CD4-positive, CD25-positive, alpha-beta regulatory T cell (primary cell): Measurements from ENCODE around the gene TTC12. TPM values are rescaled to one million over a fixed set of nuclear protein-coding genes. Genes with fewer than 3 reads are reported as not detected.

Experiments
- ATAC-seq, 2 donors: fragments of 150-1000 bp; cut with Tn5 transposase; one replicate each; pipeline ENCODE4 v1.10.0; 2021; ENCODE audit warnings: low read depth in 2 of 2, moderate number of reproducible peaks in 2 of 2, moderate library complexity in 1 of 2
- DNase-seq, 3 donors: peaks; one replicate each; pipeline versions ENCODE4 v3.0.0 to v3.0.0-alpha.2; 2012 to 2022; ENCODE audit warnings: mixed read lengths in 1 of 3
- H3K27ac ChIP-seq: one replicate; pipeline ENCODE4 v1.7.0; 2013; ENCODE audit warnings: mild to moderate bottlenecking, low read length; ENCODE audit not compliant: insufficient read depth, poor library complexity, severe bottlenecking
- H3K27me3 ChIP-seq: one replicate; pipeline ENCODE4 v1.7.0; 2013; ENCODE audit warnings: low read length; ENCODE audit not compliant: control insufficient read depth, insufficient read depth
- H3K36me3 ChIP-seq: one replicate; pipeline ENCODE4 v1.7.0; 2013; ENCODE audit warnings: mild to moderate bottlenecking, low read length, moderate library complexity; ENCODE audit not compliant: control insufficient read depth, insufficient read depth
- H3K4me1 ChIP-seq: 2 replicates; pipeline ENCODE4 v1.7.0; 2013; ENCODE audit warnings: mild to moderate bottlenecking, low read length; ENCODE audit not compliant: insufficient read depth, control insufficient read depth, poor library complexity, severe bottlenecking
- H3K4me3 ChIP-seq: one replicate; pipeline ENCODE4 v1.7.0; 2013; ENCODE audit warnings: low read depth, mild to moderate bottlenecking, low read length, moderate library complexity
- H3K9me3 ChIP-seq, 2 experiments: 1 replicate in 1 of 2; 2 replicates in 1 of 2; pipeline ENCODE4 v1.7.0; 2013; ENCODE audit warnings: low read length in 2 of 2, mild to moderate bottlenecking in 1 of 2, moderate library complexity in 1 of 2; ENCODE audit not compliant: control insufficient read depth in 2 of 2
- H3K27ac Mint-ChIP-seq, 3 donors: one replicate each; pipeline ENCODE4 v1.8.0; 2020 to 2022; ENCODE audit warnings: mild to moderate bottlenecking in 3 of 3, mixed read lengths in 3 of 3, moderate library complexity in 2 of 3
- H3K27me3 Mint-ChIP-seq: one replicate; pipeline ENCODE4 v1.8.0; 2022; ENCODE audit warnings: mild to moderate bottlenecking, mixed read lengths
- H3K36me3 Mint-ChIP-seq: one replicate; pipeline ENCODE4 v1.8.0; 2020; ENCODE audit warnings: mixed read lengths
- H3K4me1 Mint-ChIP-seq, 4 donors: one replicate each; pipeline ENCODE4 v1.8.0; 2020 to 2022; ENCODE audit warnings: mixed read lengths in 4 of 4, mild to moderate bottlenecking in 1 of 4
- H3K4me3 Mint-ChIP-seq, 4 donors: one replicate each; pipeline ENCODE4 v1.8.0; 2020 to 2022; ENCODE audit warnings: mild to moderate bottlenecking in 4 of 4, mixed read lengths in 4 of 4, moderate library complexity in 3 of 4
- H3K9me3 Mint-ChIP-seq, 7 donors: one replicate each; pipeline ENCODE4 v1.8.0; 2020 to 2022; ENCODE audit warnings: mixed read lengths in 7 of 7, mild to moderate bottlenecking in 3 of 7, moderate library complexity in 2 of 7
- polyA plus RNA-seq, 4 donors: library from polyadenylated mRNA; unstranded; fragments of 300-500 nt; fragmentation: Illumina TruSeq; gene quantifications; one replicate each; pipeline ENCODE4 v1.2.3, GENCODE V29; 2021
- total RNA-seq: library from RNA; stranded (reverse); gene quantifications from one replicate; pipeline ENCODE4 v1.2.3, GENCODE V29; 2022

The TTC12 gene
- total and polyA plus RNA-seq, 5 donors from 2014 or later, result 8.0 to 22.2 (median 10.6) TPM

- H3K36me3 Mint-ChIP-seq, result peaks cover 6% of the 10 kb centered on the region
- H3K36me3 ChIP-seq, result no peaks in the 10 kb centered on the region
- H3K9me3 ChIP-seq, result no peaks in the 10 kb centered on the region
- H3K27me3 ChIP-seq, result peaks cover 13% of the 10 kb centered on the region
- no peak overlapping the region for H3K4me3 ChIP-seq
- H3K9me3 Mint-ChIP-seq, result no peaks in the 10 kb centered on the region
- H3K4me3 Mint-ChIP-seq, result no peak overlapping the region
- no peak for DNase-seq
- peaks cover 4% of the 10 kb centered on the region for H3K27me3 Mint-ChIP-seq
- no peak for ATAC-seq
- no peaks in the 10 kb centered on the region for H3K4me1 ChIP-seq
- H3K4me1 Mint-ChIP-seq, result peaks cover 0 to 4% (median 0%) of the 10 kb centered on the region in 4 donors
- no peak overlapping the region for H3K27ac ChIP-seq
- no peak overlapping the region for H3K27ac Mint-ChIP-seq
Observed at GRCh38 chr11:113389272-113389671, 74.9 kb downstream of the TTC12 start.

DNA sequence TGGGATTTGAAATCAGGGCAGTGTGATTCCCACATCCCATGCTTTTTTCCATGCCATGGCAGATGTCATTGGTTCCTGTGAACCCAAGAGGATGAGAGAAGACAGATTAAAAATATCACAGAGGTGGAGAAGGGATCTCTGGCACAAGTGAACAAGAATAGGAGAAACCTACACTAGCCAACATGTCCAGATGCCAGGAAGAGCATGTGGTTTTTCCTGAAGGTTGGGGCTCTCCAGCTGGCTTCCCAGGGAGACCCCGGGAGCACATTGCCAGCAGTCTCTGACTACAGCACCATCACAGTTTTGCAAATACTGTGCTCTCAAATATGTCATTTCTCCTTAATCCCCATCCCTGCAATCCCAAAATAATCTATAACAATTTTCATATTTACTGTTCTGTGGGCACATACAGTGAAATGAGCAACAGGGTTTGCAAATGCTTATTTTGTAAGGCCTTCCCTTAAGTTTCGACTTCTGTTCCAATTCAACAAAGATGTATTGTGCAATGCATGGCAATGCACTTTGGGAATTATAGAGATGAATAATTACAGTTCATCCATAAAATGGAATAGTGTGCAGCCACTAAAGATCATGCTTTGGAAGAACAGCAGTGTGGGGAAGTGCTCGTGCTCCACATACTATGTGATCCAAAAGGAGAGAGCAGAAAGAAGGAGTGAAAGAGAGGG lies 78.0 kb downstream of the TTC12 start:
- Mint-ChIP-seq H3K27ac (no peak overlapping the region), H3K27me3 (no peaks in the 10 kb centered on the region), H3K4me1 (peaks cover 0 to under 1% (median 0%) of the 10 kb centered on the region in 4 donors), H3K9me3 (peaks cover 0 to 2% (median 0%) of the 10 kb centered on the region in 7 donors), H3K4me3 (no peak overlapping the region), H3K36me3 (no peaks in the 10 kb centered on the region)
- ATAC-seq (no peak), DNase-seq (no peak)
- Histone ChIP-seq H3K27ac (no peak overlapping the region), H3K9me3 (no peaks in the 10 kb centered on the region), H3K4me1 (no peaks in the 10 kb centered on the region), H3K27me3 (peaks cover 13% of the 10 kb centered on the region), H3K4me3 (no peak overlapping the region), H3K36me3 (no peaks in the 10 kb centered on the region)

GRCh38 chr11:113393501-113393985 lies 79.2 kb downstream of the TTC12 start:
- Mint-ChIP-seq H3K4me1 (no peaks in the 10 kb centered on the region), H3K4me3 (no peak overlapping the region), H3K36me3 (no peaks in the 10 kb centered on the region), H3K27ac (no peak overlapping the region), H3K27me3 (no peaks in the 10 kb centered on the region), H3K9me3 (peaks cover 0 to 2% (median 0%) of the 10 kb centered on the region in 7 donors)
- no peak overlapping the region for H3K4me3 ChIP-seq
- H3K4me1 ChIP-seq, result no peaks in the 10 kb centered on the region
- no peaks in the 10 kb centered on the region for H3K36me3 ChIP-seq
- H3K27me3 ChIP-seq, result peaks cover 9% of the 10 kb centered on the region
- no peak overlapping the region for H3K27ac ChIP-seq
- DNase-seq (no peak), ATAC-seq (no peak)
- no peaks in the 10 kb centered on the region for H3K9me3 ChIP-seq

DNA sequence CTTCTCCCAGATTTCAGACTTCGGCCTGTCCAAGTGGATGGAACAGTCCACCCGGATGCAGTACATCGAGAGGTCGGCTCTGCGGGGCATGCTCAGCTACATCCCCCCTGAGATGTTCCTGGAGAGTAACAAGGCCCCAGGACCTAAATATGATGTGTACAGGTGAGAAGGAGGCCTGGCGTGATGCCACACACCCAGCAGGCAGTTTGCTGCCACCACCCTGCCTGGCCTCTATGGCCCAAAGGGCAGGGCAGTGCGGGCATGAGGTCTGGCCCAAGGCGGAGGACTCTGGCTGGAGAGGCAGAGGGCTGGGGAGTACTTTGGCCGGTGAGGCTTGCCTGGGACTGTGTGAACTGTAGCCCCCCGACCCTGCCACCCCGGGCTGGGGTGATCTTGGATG lies 80.5 kb downstream of the TTC12 start:
- no peak overlapping the region for H3K27ac Mint-ChIP-seq
- DNase-seq, result no peak
- Histone ChIP-seq H3K4me1 (no peaks in the 10 kb centered on the region), H3K9me3 (no peaks in the 10 kb centered on the region), H3K27me3 (no peaks in the 10 kb centered on the region), H3K36me3 (no peaks in the 10 kb centered on the region), H3K27ac (no peak overlapping the region), H3K4me3 (no peak overlapping the region)
- H3K4me3 Mint-ChIP-seq, result no peak overlapping the region
- no peaks in the 10 kb centered on the region for H3K36me3 Mint-ChIP-seq
- peaks cover 0 to 2% (median 0%) of the 10 kb centered on the region in 7 donors for H3K9me3 Mint-ChIP-seq
- H3K4me1 Mint-ChIP-seq, result no peaks in the 10 kb centered on the region
- H3K27me3 Mint-ChIP-seq, result no peaks in the 10 kb centered on the region
- no peak for ATAC-seq

- Histone ChIP-seq H3K27ac (no peak overlapping the region), H3K27me3 (no peaks in the 10 kb centered on the region), H3K36me3 (no peaks in the 10 kb centered on the region), H3K9me3 (no peaks in the 10 kb centered on the region), H3K4me1 (no peaks in the 10 kb centered on the region), H3K4me3 (no peak overlapping the region)
- no peaks in the 10 kb centered on the region for H3K4me1 Mint-ChIP-seq
- H3K4me3 Mint-ChIP-seq, result no peak overlapping the region
- H3K27me3 Mint-ChIP-seq, result peaks cover 4% of the 10 kb centered on the region
- no peak overlapping the region for H3K27ac Mint-ChIP-seq
- DNase-seq (no peak), ATAC-seq (no peak)
- peaks cover 0 to 2% (median 0%) of the 10 kb centered on the region in 7 donors for H3K9me3 Mint-ChIP-seq
- no peaks in the 10 kb centered on the region for H3K36me3 Mint-ChIP-seq
Observed at GRCh38 chr11:113395782-113396336, 81.5 kb downstream of the TTC12 start.

DNA sequence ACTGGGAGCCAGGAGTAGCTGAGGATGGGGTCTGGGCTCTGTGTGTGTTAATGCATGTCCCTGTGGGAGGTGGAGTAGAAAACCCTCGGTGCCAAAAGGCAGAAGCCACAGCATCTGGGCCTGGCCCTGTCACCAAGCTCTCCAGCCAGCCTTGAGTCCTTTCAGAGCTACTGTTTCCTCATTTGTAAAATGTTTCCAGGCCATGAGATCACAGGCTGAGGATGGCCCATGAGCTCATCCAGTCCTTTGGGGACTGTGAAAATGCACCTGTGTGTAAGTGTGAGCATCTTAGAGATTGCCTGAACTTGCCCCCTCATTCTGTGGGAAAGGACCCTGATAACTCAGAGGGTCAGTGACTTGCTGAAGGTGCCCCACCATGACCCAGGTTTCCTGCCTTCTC lies 82.3 kb downstream of the TTC12 start:
- Mint-ChIP-seq H3K27ac (peak overlapping the region in 1 of 3 donors; percentile 38), H3K36me3 (no peaks in the 10 kb centered on the region), H3K4me3 (no peak overlapping the region), H3K9me3 (peaks cover 0 to 2% (median 0%) of the 10 kb centered on the region in 7 donors), H3K27me3 (peaks cover 6% of the 10 kb centered on the region), H3K4me1 (no peaks in the 10 kb centered on the region)
- Histone ChIP-seq H3K27me3 (no peaks in the 10 kb centered on the region), H3K4me1 (no peaks in the 10 kb centered on the region), H3K27ac (no peak overlapping the region), H3K9me3 (no peaks in the 10 kb centered on the region), H3K36me3 (no peaks in the 10 kb centered on the region), H3K4me3 (no peak overlapping the region)
- ATAC-seq (no peak), DNase-seq (no peak)

GRCh38 chr11:113397212-113397611 lies 82.8 kb downstream of the TTC12 start:
- Histone ChIP-seq H3K4me1 (no peaks in the 10 kb centered on the region), H3K36me3 (no peaks in the 10 kb centered on the region), H3K9me3 (no peaks in the 10 kb centered on the region), H3K27ac (no peak overlapping the region), H3K4me3 (no peak overlapping the region), H3K27me3 (no peaks in the 10 kb centered on the region)
- no peaks in the 10 kb centered on the region for H3K36me3 Mint-ChIP-seq
- H3K4me3 Mint-ChIP-seq, result no peak overlapping the region
- H3K27ac Mint-ChIP-seq, result peak overlapping the region in 1 of 3 donors; percentile 38
- peaks cover 6% of the 10 kb centered on the region for H3K27me3 Mint-ChIP-seq
- H3K9me3 Mint-ChIP-seq, result peaks cover 0 to 2% (median 0%) of the 10 kb centered on the region in 7 donors
- ATAC-seq, result no peak
- no peaks in the 10 kb centered on the region for H3K4me1 Mint-ChIP-seq
- DNase-seq, result no peak

DNA sequence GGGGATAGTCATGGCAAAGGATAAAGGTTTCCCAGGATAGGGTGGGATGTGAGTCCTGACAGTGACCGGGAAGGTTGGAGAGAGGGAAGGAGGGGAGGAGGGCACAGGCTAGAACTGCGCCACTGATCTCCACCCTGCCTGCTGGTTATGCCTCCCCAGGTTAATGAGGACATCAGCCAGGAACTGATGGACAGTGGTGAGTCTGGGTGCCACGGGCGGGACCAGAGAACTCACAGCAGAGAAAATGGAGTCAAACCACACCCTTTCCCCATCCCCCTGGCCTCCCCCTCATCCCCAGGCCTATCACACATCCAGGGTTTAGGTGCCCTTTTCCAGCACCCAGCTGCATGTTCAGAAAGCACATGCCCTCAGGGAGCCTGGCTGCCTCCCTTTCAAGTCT lies 83.4 kb downstream of the TTC12 start:
- peaks cover 0 to 2% (median 0%) of the 10 kb centered on the region in 7 donors for H3K9me3 Mint-ChIP-seq

More for the DNA sequence above, 83.4 kb downstream of the TTC12 start:
- no peaks in the 10 kb centered on the region for H3K27me3 ChIP-seq
- peaks cover 6% of the 10 kb centered on the region for H3K27me3 Mint-ChIP-seq
- no peak overlapping the region for H3K27ac ChIP-seq
- no peaks in the 10 kb centered on the region for H3K9me3 ChIP-seq
- H3K4me3 ChIP-seq, result no peak overlapping the region
- no peaks in the 10 kb centered on the region for H3K4me1 Mint-ChIP-seq
- ATAC-seq (no peak), DNase-seq (no peak)
- H3K36me3 Mint-ChIP-seq, result no peaks in the 10 kb centered on the region
- no peak overlapping the region for H3K4me3 Mint-ChIP-seq
- H3K36me3 ChIP-seq, result no peaks in the 10 kb centered on the region
- no peaks in the 10 kb centered on the region for H3K4me1 ChIP-seq
- no peak overlapping the region for H3K27ac Mint-ChIP-seq
